NCI-H146 treated with DMSO at 0.1 percent for 48 hours (cell line): ENCODE results near the gene GRIK3.

Source experiments
- DNase-seq: peaks from one replicate; lab custom pipeline; 2025; ENCODE audit not compliant: unreplicated experiment; lab: John Stamatoyannopoulos, UW

The GRIK3 gene

GRCh38 chr1:36982709-36983108, 51.6 kb downstream of the GRIK3 start:
- DNase-seq = no peak

- no peak for DNase-seq
These were observed 52.3 kb downstream of the GRIK3 start for GRCh38 chr1:36981771-36982622.

GRCh38 chr1:36981126-36981525, 53.2 kb downstream of the GRIK3 start:
- no peak for DNase-seq

GRCh38 chr1:36977731-36978406, 56.4 kb downstream of the GRIK3 start:
- DNase-seq = no peak

- no peak for DNase-seq
These were observed 58.7 kb downstream of the GRIK3 start for GRCh38 chr1:36975642-36976041.

- DNase-seq = no peak
These were observed 61.3 kb downstream of the GRIK3 start for GRCh38 chr1:36973056-36973455.

- no peak for DNase-seq
These were observed 62.3 kb downstream of the GRIK3 start for GRCh38 chr1:36971852-36972618.

- peak; percentile 90 for DNase-seq
These were observed 65.6 kb downstream of the GRIK3 start for GRCh38 chr1:36968730-36969129.

- no peak for DNase-seq
These were observed 68.1 kb downstream of the GRIK3 start for GRCh38 chr1:36966242-36966641.

- DNase-seq = no peak
These were observed 68.8 kb downstream of the GRIK3 start for GRCh38 chr1:36965275-36966159.

- DNase-seq = no peak
These were observed 69.5 kb downstream of the GRIK3 start for GRCh38 chr1:36964830-36965229.

- DNase-seq = no peak
These were observed 71.3 kb downstream of the GRIK3 start for GRCh38 chr1:36963006-36963405.

GRCh38 chr1:36961062-36961615, 73.2 kb downstream of the GRIK3 start:
- DNase-seq = no peak

- no peak for DNase-seq
These were observed 77.7 kb downstream of the GRIK3 start for GRCh38 chr1:36956570-36956969.

GRCh38 chr1:36955016-36955415, 79.3 kb downstream of the GRIK3 start:
- no peak for DNase-seq

- no peak for DNase-seq
These were observed 81.3 kb downstream of the GRIK3 start for GRCh38 chr1:36953061-36953460.

GRCh38 chr1:36951761-36952160, 82.6 kb downstream of the GRIK3 start:
- no peak for DNase-seq

- no peak for DNase-seq
These were observed 83.0 kb downstream of the GRIK3 start for GRCh38 chr1:36951292-36951750.

GRCh38 chr1:36950604-36951291, 83.6 kb downstream of the GRIK3 start:
- no peak for DNase-seq

- no peak for DNase-seq
These were observed 85.7 kb downstream of the GRIK3 start for GRCh38 chr1:36948606-36949005.
